ENCODE measurements around the gene ASB16. TPM values are rescaled to one million over a fixed set of nuclear protein-coding genes. Genes with fewer than 3 reads are reported as not detected.

ASB16 gene
- total and polyA plus RNA-seq, 11 donors, result 1.5 to 71.1 (median 12.8) TPM

DNA sequence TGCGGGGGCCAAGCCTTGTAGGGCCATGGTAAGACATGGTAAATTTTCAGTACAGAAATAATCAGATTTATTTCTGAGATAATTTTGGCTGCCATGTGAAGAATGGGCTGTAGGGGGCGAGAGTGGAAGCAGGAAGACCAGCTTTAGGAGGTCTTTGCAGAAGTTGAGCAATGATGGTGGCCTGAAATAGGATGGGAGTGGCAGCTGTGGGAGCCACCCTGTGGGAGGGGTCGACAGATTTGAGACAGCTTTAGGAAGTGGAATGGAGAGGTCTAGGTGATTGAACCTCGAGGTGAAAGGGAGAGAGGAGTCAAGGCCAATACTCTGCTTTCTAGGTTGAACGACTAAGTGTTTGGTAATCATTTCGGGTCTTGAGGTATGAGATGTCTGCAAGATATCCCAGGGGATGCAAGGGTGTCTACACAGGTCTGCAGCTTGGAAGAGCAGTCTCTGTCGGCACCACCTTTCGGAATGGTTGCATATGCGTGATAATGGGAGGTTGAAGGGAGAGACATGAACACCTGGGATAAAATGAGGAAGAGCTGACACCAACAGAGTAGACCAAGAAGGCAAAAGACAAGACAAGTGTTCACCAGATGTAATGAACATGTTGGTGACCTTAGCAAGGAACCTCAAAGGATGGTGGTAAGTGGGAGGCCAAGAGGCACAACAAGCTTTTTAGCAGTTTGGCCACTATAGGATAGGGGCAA lies 33.4 kb downstream of the ASB16 start:
- intact Hi-C loops (cut with DNase I), result no loop called here
- no peaks in the 10 kb centered on the region for H3K27me3 ChIP-seq
- H3K36me3 ChIP-seq, result peaks cover 0 to 30% (median 25%) of the 10 kb centered on the region in 9 donors
- ATAC-seq (no peak), DNase-seq (no peak)
- H3K9me3 ChIP-seq, result no peaks in the 10 kb centered on the region
- TF ChIP-seq, protein P1, sequence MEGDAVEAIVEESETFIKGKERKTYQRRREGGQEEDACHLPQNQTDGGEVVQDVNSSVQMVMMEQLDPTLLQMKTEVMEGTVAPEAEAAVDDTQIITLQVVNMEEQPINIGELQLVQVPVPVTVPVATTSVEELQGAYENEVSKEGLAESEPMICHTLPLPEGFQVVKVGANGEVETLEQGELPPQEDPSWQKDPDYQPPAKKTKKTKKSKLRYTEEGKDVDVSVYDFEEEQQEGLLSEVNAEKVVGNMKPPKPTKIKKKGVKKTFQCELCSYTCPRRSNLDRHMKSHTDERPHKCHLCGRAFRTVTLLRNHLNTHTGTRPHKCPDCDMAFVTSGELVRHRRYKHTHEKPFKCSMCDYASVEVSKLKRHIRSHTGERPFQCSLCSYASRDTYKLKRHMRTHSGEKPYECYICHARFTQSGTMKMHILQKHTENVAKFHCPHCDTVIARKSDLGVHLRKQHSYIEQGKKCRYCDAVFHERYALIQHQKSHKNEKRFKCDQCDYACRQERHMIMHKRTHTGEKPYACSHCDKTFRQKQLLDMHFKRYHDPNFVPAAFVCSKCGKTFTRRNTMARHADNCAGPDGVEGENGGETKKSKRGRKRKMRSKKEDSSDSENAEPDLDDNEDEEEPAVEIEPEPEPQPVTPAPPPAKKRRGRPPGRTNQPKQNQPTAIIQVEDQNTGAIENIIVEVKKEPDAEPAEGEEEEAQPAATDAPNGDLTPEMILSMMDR (IDR thresholded peaks at IDR 0.05), result peak; percentile 28 to 68 (median 56)
- TF ChIP-seq POLR2A (IDR thresholded peaks at IDR 0.05), result no peak
- H3K27ac ChIP-seq, result peak overlapping the region in 1 of 12 donors; percentile 10
- no peak overlapping the region for H3K4me3 ChIP-seq
- H3K4me1 ChIP-seq, result peaks cover 0 to 26% (median 6%) of the 10 kb centered on the region in 12 donors
- 56 to 63% (median 61%) methylated on average over 9 of the region's 9 CpGs for WGBS, 4 donors

DNA sequence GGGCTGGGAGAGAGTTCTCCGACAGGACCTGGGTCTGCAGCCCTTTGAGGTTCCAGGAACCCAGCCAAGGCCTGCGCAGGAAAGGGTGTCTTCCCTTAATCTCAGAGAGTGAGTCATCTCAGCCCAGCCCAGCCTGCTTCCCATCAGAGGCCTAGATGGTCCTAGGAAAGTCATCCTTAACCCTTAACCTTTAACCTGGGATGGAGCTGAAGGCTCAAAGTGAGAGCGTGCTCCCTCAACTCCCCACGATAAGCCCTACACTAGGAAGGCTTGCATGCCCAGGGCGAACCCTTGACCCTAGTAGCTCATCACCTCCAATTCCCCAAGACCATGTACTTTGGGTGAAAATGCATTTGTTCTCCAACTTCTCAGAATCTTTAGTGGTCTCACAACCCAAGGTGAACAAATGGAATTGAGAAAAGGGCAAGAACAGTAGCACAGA lies 34.0 kb downstream of the ASB16 start:
- TF ChIP-seq, protein P1 (IDR thresholded peaks at IDR 0.05), result no peak
- TF ChIP-seq POLR2A (IDR thresholded peaks at IDR 0.05), result no peak
- DNase-seq, result peak in 2 of 5 donors; percentile 59 to 63
- intact Hi-C loops (cut with DNase I), result no loop called here
- Histone ChIP-seq H3K4me3 (no peak overlapping the region), H3K36me3 (peaks cover 0 to 35% (median 30%) of the 10 kb centered on the region in 9 donors), H3K9me3 (no peaks in the 10 kb centered on the region), H3K4me1 (peaks cover 0 to 28% (median 6%) of the 10 kb centered on the region in 12 donors), H3K27ac (peak overlapping the region in 2 of 12 donors; percentile 10 to 37), H3K27me3 (no peaks in the 10 kb centered on the region)
- WGBS, 4 donors, result 52 to 65% (median 57%) methylated on average over 5 of the region's 5 CpGs
- ATAC-seq, result no peak

DNA sequence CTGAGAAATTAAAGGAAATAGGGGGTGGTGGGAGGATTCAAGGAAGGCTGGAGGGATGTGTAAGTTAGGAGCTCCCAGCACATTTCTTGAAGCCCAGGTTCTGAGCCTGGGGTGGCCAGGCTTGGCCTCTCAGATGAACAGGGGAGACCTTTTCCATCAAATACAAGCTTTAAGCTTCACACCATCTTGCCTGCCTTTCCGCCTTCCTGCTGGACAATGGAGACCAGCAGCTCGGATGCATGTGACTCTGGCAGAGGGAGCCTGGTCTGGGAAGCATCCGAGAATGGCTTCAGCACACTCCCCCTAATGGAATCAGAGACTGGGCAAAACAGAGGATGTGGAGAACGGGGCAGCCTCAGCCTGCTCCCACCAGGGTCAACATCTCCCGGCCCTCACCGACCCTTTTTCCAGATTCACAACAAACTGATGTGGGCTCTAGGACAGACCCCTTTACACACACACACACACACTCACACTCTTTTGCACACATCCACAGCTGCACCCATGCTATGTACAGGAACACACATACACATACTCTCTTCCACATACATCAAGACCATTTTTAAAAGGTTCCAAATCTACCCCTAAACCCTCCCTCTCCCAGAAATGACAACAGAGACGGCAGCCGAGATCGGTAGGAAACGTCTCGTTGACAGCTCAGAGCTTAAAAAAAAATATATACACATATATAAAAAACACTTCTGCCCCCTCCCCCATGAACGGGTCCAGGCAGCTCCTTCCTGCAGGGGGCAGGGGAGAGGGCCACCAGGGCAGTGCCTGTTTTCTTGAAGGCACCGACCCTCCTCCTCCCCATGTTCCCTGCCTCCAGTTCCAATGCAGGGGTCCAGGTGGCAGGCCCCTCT lies 35.7 kb downstream of the ASB16 start:
- TF ChIP-seq, protein P1 (IDR thresholded peaks at IDR 0.05), result peak in 1 of 12 donors; percentile 8
- no peak for TF ChIP-seq POLR2A (IDR thresholded peaks at IDR 0.05)
- WGBS, 4 donors, result 49 to 57% (median 53%) methylated on average over 12 to 13 of the region's 13 CpGs
- no peak overlapping the region for H3K4me3 ChIP-seq
- no peaks in the 10 kb centered on the region for H3K27me3 ChIP-seq
- DNase-seq (no peak), ATAC-seq (no peak)
- no peak overlapping the region for H3K27ac ChIP-seq
- H3K36me3 ChIP-seq, result peaks cover 0 to 53% (median 46%) of the 10 kb centered on the region in 9 donors
- H3K4me1 ChIP-seq, result peaks cover 3 to 38% (median 12%) of the 10 kb centered on the region in 12 donors
- no peaks in the 10 kb centered on the region for H3K9me3 ChIP-seq
- intact Hi-C loops (cut with DNase I), result no loop called here

DNA sequence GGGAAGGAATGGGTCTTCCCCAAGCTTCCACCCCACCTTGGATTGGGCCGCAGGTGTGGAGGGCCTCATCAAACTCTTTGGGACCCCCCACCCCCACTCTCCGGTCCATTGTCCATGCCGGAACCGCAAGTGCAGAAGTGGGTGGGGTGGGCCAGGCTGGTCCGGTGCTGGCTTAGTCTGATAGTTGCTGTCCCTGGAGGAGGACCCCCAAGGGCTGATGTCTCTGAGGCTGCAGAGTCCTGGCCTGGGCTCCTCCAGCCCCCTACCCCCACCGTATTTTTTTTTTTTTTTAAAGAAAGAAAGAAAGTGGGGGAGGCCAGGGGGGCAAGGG lies 36.3 kb downstream of the ASB16 start:
- H3K36me3 ChIP-seq, result peaks cover 0 to 59% (median 52%) of the 10 kb centered on the region in 9 donors
- H3K27ac ChIP-seq, result no peak overlapping the region
- H3K27me3 ChIP-seq, result no peaks in the 10 kb centered on the region
- WGBS, 4 donors, result 85 to 93% (median 88%) methylated on average over 6 of the region's 6 CpGs
- no peaks in the 10 kb centered on the region for H3K9me3 ChIP-seq
- ATAC-seq, result no peak
- no peak overlapping the region for H3K4me3 ChIP-seq
- TF ChIP-seq, protein P1 (IDR thresholded peaks at IDR 0.05), result no peak
- TF ChIP-seq POLR2A (IDR thresholded peaks at IDR 0.05), result no peak
- peak in 1 of 5 donors; percentile 56 for DNase-seq
- H3K4me1 ChIP-seq, result peaks cover 3 to 38% (median 13%) of the 10 kb centered on the region in 12 donors
- intact Hi-C loops (cut with DNase I), result no loop called here
